ENCODE measurements around the gene PTRH2. TPM values are rescaled to one million over a fixed set of nuclear protein-coding genes. Genes with fewer than 3 reads are reported as not detected.

PTRH2 gene
- total RNA-seq, 1 experiment from 2014 or later: 40.8 TPM

DNA sequence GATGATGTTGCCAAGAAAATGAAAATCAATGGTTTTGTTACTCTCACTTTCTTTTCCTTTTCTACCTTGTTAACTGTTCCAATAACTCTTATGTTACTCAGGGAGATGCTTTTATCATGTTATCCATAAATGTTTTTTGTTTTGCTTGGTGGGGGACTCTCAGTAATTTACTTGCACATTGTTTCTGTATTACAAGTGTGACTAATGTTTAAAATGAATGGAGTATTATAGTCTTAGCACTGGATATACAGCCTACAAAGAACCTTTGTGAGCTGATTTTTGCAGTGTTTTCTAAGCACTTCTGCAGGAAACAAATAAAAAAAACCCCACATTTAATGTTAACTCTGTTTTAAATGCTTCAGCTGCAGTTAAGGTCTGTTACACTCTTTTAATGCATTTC, 12.3 kb upstream of the PTRH2 start:
- Histone ChIP-seq H4K20me1 (ENCODE audit: control insufficient read depth, insufficient read depth, insufficient read length) (no peaks in the 10 kb centered on the region), H3T11ph (ENCODE audit: low read length) (no peak overlapping the region), H2AK5ac (ENCODE audit: insufficient read length, low read length) (no peak overlapping the region), H3K56ac (ENCODE audit: insufficient read length, low read depth, low read length) (no peak overlapping the region), H3K9ac (ENCODE audit: extremely low read depth, insufficient read length, low read length) (no peak overlapping the region), H4K91ac (ENCODE audit: insufficient read length, low read depth, low read length) (no peak overlapping the region), H3K9me3 (ENCODE audit: control insufficient read depth, low read depth, low read length) (no peaks in the 10 kb centered on the region), H3K27ac (ENCODE audit: insufficient read length, low read depth, low read length) (no peak overlapping the region), H3K4ac (ENCODE audit: low read depth, low read length) (no peak overlapping the region), H4K8ac (replicated peaks; ENCODE audit: insufficient read length, low read depth, low read length) (no peak overlapping the region), H2BK12ac (ENCODE audit: insufficient read length, low read depth, low read length) (no peak overlapping the region), H2BK20ac (ENCODE audit: low read depth, low read length, poor library complexity, severe bottlenecking) (no peak overlapping the region), H3K79me2 (ENCODE audit: insufficient read depth, low read length) (peaks cover 1% of the 10 kb centered on the region; the same call in 1 of the 2 replicates), H4K5ac (ENCODE audit: insufficient read length, low read depth, low read length) (no peak overlapping the region), H2AFZ (ENCODE audit: low read length) (no peak overlapping the region), H3K23ac (ENCODE audit: insufficient read length, low read depth, low read length) (no peak overlapping the region), H2BK15ac (ENCODE audit: low read depth, low read length) (no peak overlapping the region), H3K27me3 (ENCODE audit: insufficient read depth, low read length) (no peaks in the 10 kb centered on the region), H3K79me1 (ENCODE audit: insufficient read depth, low read depth, low read length, poor library complexity, severe bottlenecking) (peaks cover 4% of the 10 kb centered on the region), H3K4me2 (ENCODE audit: insufficient read depth, insufficient read length, low read length) (no peak overlapping the region), H3K4me1 (ENCODE audit: insufficient read depth, low read length) (no peaks in the 10 kb centered on the region; the same call in 1 of the 2 replicates), H2BK120ac (ENCODE audit: low read depth, low read length, poor library complexity, severe bottlenecking) (no peak overlapping the region), H2BK5ac (ENCODE audit: insufficient read length, low read length) (no peak overlapping the region), H3K23me2 (ENCODE audit: insufficient read length, low read depth, low read length, poor library complexity, severe bottlenecking) (no peaks in the 10 kb centered on the region), H3K14ac (ENCODE audit: insufficient read depth, low read length) (no peak overlapping the region), H3K18ac (ENCODE audit: insufficient read length, low read depth, low read length) (no peak overlapping the region)
- Mint-ChIP-seq H3K4me3 (no peak overlapping the region), H3K4me1 (peaks cover 10 to 12% of the 10 kb centered on the region in 2 experiments), H3K9me3 (no peaks in the 10 kb centered on the region), H3K36me3 (ENCODE audit: insufficient read depth in 1 of 3, low read depth in 3 of 3) (peaks cover 0 to 4% (median 0%) of the 10 kb centered on the region in 3 experiments; a peak in 2 of 7 replicates), H3K27ac (no peak overlapping the region), H3K27me3 (ENCODE audit: low read depth) (no peaks in the 10 kb centered on the region)
- TF ChIP-seq, protein P1, sequence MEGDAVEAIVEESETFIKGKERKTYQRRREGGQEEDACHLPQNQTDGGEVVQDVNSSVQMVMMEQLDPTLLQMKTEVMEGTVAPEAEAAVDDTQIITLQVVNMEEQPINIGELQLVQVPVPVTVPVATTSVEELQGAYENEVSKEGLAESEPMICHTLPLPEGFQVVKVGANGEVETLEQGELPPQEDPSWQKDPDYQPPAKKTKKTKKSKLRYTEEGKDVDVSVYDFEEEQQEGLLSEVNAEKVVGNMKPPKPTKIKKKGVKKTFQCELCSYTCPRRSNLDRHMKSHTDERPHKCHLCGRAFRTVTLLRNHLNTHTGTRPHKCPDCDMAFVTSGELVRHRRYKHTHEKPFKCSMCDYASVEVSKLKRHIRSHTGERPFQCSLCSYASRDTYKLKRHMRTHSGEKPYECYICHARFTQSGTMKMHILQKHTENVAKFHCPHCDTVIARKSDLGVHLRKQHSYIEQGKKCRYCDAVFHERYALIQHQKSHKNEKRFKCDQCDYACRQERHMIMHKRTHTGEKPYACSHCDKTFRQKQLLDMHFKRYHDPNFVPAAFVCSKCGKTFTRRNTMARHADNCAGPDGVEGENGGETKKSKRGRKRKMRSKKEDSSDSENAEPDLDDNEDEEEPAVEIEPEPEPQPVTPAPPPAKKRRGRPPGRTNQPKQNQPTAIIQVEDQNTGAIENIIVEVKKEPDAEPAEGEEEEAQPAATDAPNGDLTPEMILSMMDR (conservative IDR thresholded peaks at IDR 0.05): no peak
- no peak for DNase-seq
